GM20431 (cell line): ENCODE measurements around the gene MARCO.
"Not testable (repeated sequence)": the region's sequence is repeated elsewhere in the genome, so short reads cannot be mapped to it uniquely, and the experiment has no call there.

Experiments
- in situ Hi-C: fragments of 300-500 bp; cut with MseI, MboI; formaldehyde crosslinking; loops from one replicate; pipeline ENCODE4 v1.15.0; 2020; ENCODE audit warnings: low sequenced_read_pairs; ENCODE audit not compliant: unreplicated experiment

MARCO gene

DNA sequence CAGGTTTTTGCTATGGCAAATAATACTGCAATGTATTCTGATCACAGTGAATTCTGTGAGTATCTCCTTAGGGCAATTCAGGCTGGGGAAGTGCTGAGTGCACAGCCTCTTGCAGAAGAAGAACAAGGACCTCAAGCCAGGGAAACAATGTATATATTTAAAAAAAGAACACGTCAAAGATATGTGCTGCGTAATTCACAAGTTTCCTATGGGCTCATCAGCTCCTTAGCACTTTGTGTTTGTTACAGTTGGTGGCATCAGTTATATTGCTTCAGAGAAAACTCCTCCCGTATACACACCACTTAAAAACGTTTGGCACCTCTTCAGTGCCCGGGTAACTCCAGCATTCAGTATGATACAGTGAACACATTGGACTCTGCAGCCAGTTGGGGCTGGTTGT, 16.5 kb upstream of the MARCO start:
- in situ Hi-C loops, result no loop called here

DNA sequence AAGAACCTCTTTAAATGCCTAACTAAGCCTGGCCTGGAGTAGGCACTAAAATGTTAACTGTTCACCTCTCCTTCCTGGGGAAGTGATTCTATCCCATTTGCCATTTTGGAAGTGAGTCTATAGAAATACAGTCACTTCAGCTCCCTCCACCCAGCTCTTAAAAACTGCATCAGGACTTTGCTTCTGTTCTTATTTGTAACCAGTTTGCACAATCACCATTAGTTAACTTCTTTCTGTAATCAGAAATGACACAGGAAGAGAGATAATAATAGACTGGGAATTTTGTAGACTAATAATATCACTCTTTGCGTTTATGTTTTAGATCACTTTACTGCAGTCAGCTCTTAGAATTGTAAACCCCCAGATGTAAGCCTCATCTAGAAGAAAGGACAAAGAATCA, 16.0 kb upstream of the MARCO start:
- in situ Hi-C loops, result no loop called here

DNA sequence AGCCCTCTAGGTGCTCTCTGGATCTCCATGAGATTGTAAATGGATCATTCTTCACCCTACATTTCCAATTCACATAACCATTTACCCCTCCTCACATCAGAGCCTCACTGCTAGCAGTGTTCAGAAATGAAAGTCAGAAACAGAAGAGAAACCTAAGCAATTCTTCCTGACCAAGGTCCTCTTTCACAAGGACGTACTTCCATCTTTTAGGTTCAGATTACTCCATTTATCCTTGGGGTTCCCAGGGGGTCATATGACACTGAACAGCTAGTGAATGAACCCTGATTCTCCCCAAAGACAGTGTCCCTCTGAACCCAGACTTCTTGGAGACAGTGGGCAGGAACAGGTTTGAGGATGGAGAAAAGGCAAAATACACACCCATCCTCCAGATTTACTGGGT, 12.9 kb upstream of the MARCO start:
- in situ Hi-C loops, result no loop called here

DNA sequence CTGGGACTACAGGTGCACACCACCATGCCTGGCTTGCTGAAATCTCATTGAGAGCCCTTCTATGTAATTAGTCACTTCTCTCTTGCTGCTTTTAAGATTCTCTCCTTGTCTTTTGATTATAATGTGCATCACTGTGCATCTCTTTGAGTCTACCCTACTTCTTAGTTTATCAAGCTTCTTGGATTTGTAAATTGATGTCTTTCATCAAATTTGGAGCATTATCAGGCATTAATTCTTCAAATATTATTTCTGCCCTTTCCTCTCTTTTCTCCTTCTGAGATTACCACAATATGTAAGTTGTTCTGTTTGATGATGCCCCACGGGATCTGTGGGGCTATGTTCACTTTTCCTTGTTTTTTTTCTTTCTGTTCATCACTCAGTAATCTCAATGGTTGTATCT, 9.0 kb upstream of the MARCO start:
- in situ Hi-C loops, result no loop called here

DNA sequence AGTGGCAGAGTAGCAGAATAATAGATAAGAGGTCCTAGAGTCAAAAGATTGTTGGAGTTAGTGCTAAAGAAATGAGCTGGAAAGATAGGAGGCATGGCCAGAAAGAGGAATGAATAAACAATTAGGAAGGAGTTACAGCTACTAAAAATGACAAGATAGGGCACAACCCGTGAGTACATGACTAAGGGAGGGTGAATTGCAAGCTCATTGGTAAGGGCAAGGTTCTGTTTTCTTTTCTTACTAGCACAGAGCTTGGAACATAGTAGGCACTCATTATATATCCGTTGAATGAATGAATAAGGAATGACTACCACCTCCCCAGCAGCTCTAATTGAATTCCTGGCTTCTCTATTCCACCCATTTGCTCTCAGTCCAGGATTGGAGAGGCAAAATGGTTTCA, 5.7 kb upstream of the MARCO start:
- in situ Hi-C loops, result no loop called here

DNA sequence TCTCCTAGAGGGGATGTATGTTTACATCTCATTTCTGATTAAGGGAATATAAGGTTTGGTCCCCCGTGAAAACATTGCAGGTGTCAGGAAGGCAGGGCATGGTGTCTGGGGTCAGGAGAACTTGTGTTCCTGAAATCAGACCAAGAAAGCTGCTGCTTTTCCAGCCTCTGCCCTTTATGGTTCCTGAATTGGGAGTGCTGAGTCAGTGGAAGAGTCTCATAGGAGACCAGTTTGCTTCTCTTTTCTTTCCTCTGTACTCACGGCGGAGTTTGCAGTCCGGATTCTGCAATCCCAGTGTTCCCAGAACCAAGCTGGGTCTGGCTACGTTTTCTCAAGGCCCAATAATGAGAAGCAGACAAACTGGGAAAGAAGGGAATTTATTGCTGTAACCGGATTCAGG, 5.1 kb upstream of the MARCO start:
- in situ Hi-C loops, result no loop called here

DNA sequence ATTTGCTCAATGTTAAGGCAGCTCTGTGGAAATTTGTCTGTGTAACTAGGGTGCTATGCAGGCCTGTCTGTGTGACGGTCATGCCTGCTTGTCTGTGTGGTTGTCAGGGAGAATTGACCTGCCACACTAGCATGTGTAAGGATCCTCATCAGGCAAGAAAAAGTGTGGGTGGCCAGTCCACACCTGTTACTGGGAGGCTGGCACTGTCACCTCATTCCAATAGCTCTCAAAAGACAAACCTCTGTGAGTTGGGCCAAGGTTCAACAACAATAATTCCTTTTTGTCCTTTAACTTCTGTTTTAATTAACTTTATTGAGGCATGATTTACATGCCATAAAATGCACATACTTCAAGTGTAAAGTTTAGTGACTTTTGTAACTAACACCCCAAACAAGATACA, 4.2 kb upstream of the MARCO start:
- in situ Hi-C loops, result no loop called here

DNA sequence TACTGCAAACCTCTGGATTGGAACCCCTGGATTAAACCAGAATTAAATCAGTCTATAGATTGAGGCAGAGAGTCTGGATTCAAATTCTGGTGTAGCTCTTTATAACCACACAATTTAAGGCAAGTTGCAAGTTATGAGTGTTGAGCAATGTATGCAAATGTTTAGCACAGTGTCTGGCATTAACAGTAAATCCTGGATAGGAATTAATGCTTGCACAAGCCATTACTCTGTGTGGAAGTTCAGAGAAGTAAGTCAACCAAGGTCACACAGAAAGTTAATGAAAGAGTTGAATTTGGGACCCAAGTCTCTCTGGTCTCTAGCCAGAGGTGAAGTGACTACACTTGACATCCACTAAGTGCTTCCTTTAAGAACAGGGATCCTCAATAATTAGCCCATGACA, 2.0 kb upstream of the MARCO start:
- in situ Hi-C loops, result no loop called here

DNA sequence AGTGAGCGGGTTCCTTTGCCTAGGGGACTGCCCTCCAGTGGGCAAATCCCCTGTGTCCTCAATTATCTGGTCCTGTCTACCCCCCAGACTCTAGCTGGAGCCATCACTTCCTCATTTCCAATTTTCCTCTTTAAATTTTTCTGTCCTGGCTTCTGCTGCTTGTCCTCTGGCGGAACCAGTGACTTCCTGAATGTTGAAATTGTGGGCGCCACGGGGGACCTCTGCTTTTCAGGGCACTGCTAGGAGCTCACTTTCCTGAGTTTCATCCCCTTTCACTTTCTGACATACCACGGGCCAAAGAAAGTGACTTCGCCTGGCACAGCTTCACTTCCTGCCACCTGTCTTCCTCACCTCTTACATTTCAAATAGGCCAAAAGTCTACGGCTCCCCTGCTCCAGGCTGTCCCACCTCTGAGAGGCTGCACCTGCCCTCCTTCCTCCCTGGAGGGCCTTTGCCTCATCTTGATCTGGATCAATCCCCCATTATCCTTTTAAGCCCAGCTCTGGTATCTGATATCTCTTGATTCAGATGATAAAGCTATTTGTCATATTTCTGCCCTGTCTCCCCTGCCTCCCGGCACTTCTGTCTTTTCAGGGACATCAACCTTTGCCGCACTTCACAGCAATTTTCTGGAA, 1.4 kb upstream of the MARCO start:
- in situ Hi-C loops, result no loop called here

DNA sequence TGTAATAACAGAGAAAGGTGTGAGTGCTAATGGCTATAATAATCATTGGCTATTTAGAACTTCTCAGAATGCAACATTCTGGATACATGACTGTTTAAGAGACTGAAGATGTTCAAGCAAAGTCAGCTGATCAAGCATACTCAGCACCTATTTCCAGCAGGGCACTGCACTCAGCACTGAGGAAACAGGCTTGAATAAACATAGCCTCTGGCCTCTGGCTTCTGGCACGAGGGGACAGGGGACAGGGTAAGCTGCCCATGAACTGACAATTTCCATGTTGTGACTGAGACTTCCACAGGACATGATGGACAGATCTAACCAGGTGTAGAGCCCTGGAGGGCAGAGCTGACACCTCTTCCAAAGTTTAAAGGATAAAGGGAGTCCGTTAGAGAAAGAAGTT, 1.3 kb downstream of the MARCO start:
- in situ Hi-C loops, result no loop called here

DNA sequence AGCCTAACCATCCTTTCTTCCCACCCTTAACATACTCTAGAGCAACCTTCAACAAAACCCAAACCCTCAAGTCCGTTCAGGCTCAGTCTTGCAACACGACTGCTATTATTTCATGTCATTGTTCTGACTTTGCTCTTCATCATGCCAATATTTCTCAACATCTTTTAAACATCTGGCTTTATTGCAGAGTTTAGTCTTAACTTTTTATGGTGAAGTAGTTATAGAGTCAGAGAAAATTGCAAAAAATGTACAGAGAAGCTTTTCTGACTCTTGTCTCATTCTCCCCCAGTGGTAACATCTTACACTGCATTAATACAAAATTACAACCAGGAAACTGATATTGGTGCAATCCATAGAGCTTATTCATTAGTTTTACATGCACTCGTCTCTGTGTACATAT, 3.9 kb downstream of the MARCO start:
- in situ Hi-C loops, result no loop called here

DNA sequence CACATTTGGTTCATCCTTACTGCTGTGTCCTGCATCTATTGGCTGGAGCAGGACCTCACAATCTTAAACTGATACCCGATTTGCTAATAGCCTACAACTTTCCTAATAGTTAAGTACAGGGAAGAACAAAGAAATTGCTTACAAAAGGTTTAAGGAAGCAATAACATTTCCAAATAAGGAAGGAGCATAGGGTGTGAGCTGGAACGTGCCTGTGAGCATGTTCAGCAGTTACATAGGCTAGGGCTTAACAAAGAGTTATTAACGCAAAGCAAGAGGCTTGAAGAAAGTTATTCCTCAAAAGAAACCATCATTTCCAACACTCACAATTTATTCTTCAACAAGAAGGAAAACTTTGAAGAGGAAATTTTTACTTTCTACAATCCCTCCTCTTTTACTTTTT, 6.3 kb downstream of the MARCO start:
- in situ Hi-C loops, result not testable (repeated sequence)

DNA sequence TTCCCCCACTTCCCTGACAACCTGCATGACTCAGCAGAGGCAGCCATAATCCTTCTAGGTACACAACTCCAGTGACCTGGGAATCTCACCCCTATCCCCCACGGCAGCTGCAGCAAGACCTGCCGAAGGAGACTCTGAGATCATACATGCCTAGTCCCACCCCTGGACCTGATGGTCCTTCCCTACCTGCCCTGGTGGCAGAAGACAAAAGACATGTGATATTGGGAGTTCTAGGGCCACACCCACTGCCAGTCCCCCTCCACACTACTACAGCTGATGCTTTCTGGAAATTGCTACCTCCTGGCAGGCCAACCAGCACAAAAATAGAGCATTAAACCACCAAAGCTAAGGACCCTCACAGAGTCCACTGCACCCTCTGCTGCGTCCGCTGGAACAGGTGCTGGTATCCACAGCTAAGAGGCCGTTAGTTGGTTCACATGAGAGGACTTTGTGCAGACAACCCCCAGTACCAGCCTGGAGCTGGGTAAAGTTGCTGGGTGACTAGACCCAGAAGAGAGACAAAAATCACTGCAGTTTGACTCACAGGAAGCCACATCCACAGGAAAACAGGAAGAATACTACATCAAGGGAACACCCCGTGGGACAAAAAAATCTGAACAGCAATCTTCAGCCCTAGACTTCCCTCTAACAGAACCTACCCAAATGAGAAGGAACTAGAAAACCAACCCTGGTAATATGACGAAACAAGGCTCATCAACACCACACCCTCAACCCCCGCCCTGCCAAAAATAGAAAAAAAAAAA, 12.5 kb downstream of the MARCO start:
- in situ Hi-C loops, result no loop called here

DNA sequence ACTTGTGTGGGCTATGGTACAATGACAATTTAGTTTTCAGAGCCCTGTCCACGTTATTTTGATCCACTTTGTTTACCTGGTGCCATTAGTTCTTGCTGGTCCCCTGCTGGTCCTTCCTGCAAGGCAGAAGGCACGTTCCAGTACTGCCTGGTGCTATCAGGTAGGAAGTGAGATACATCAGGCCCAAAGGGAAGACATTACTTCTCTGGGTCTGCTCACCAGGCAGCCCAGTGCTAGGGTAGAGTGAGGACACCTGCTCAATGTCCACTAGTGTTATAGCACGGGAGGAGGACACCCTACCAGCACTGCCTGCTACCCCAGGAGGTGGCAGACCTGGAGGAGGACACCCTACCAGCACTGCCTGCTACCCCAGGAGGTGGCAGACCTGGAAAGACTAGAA, 23.7 kb downstream of the MARCO start:
- in situ Hi-C loops, result no loop called here

DNA sequence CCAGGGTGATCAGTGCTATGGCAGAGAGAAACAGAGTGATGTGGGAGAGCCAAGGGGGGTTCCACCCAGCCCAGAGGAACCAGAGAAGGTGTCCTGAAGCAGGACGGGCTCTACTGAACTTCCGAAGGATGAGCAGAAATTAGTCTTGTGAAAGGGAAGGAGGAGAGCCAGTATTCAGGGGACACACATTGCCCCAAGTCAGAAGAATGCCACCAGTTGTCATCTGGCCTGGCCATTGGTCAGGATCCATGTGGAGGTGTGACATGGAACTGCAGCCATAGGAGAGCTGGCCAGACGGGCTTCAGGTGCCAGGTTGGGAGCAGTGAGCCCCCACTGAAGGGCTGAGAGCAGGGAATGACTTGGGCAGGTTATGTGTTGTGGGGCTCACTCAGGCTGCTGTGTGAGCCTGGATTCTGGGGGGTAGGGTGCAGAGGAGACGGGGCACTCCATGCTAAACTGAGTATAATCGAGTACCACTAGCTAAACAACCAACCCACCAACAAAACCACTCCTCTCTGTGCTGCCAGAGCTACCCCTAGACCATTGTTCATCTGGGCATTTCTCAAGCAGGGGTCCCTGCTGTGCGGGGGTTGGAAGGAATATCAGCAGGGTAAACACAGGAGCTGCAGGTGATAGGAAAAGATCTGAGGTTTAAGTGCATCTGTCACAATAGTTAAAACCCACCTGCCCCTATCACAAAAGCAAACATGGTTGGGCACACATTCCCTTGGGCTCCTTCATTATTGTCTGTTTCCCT, 25.3 kb downstream of the MARCO start:
- in situ Hi-C loops, result no loop called here

DNA sequence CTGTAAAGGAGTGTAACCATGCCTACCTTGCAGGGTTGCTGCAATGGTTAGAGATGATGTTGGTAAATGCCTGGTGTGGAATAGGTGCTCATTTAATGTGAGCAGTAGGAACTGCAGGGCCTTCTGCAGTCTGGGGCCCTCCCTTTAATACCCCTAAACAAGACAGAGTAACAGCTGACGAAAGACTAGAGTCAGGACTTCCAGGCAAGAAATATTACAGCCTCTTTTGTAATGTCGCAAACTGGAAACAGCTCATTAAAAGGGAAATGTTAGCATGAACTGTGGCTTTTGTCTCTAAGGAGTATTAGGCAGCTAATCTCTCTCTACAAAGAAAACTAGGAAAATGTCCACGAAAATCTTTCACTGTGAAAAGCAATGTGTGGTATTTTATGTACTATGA, 26.0 kb downstream of the MARCO start:
- in situ Hi-C loops, result no loop called here

DNA sequence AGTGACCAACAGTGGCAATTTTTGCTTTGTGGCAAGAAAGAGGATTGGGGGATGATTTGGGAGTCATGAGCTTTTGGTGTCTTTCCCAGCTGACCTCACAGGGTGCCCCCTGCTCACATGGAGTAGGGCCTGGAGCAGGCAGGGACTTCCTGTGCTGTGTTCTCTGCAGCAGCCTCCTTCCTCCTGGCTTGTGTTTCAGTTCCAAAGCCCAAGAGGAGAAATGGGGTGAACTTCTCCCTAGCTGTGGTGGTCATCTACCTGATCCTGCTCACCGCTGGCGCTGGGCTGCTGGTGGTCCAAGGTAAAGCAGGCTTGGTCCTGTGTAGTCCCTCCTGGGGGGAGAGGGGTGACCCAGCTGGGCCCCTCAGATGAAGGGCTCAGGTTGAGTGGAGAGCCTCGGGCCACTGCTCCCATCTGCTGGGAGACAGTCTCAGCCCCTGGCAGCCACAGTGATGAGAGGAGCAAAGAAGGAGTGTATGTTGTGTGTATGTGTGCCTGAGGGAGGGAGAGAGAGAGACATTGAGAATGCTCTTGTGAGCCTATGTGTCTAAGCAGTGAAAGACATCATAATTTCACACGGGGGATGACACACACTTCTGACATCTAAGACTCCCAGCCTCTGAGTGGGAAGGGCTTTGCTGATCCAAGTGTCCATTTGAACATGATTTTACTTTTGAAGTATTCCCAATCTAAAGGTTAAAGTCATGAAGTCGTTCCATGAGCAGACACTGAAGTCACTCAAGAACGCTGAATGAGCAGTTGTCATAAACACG, 27.2 kb downstream of the MARCO start:
- in situ Hi-C loops, result no loop called here

DNA sequence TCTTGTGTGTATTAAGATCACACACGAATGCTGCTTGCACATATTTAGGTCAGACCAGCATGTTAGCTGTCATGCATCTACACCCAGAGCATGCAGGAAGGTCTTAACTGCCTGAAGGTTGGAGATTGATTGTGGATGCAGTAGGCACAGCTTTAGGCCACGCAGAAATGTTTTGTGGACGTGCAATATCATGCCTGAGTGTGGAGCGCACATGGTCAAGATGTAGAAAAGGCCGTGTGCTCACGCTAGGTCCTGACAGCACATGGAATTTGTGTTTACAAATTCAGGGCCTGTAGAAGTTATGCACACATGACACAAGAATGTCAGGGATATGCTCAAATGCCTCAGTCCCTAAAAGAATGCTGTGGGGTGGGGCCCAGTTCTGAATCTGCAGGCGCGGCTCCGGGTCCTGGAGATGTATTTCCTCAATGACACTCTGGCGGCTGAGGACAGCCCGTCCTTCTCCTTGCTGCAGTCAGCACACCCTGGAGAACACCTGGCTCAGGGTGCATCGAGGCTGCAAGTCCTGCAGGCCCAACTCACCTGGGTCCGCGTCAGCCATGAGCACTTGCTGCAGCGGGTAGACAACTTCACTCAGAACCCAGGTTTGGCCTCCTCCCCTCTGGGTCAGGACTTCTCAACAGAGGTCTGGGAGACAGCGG, 27.9 kb downstream of the MARCO start:
- in situ Hi-C loops, result no loop called here

DNA sequence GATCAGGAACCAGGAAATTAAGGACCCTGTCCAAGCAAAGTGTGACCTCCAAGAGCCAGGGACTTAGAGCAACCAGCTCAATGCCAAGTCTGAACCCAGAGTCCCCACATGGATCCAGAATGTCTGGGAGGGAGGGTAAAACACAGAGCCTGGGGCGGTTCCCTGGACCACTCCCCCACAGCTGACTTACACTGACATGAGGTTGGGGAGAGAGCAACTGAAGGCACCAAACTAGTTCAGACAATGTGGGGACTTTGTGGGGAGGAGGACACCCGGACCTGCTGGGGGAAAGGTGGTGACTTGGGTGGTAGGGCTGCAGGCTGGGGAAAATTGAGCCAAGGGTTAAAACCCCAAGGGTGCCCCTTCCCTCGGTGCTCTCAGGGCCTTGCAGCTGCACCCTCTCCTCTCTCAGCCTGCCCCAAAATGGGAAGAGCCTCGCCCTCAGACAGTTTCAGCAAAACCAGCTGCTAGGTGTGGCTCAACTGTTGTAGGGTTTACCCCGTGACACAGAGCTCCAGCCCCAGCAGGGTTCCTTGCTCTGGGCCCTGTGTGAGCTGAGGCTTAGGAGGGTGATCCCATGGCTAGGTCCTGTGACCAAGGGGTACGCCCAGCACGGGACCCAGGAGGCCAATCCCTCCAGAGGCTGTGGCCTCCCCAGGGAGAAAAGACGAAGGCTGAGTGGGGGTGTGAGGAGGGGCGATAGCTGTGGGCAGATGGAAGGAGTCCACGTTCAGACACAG, 28.6 kb downstream of the MARCO start:
- in situ Hi-C loops, result no loop called here
